B cell (primary cell): ENCODE measurements around the gene COX6B2.

Source experiments
- CTCF ChIP-seq: fragments of 200-600 bp; IDR thresholded peaks from one replicate; pipeline ENCODE4 v1.8.0; 2022; ENCODE audit warnings: antibody characterized with exemption, mild to moderate bottlenecking
- EZH2 ChIP-seq: IDR thresholded peaks from 2 replicates; pipeline ENCODE4 v1.6.1; 2012; ENCODE audit warnings: borderline replicate concordance, low read depth, mild to moderate bottlenecking, moderate library complexity, low read length; ENCODE audit not compliant: insufficient read depth, poor library complexity, severe bottlenecking

- TF ChIP-seq CTCF = no peak
- TF ChIP-seq EZH2 = no peak
Measured at GRCh38 chr19:55362174-55362989, 7.9 kb upstream of the COX6B2 start.
